Neural cell (in vitro differentiated cells): ENCODE data around the gene DNAJB12. TPM values are rescaled to one million over a fixed set of nuclear protein-coding genes. Genes with fewer than 3 reads are reported as not detected.

Source experiments
- H2AFZ ChIP-seq: fragments of 200-600, 300-800 bp; sonication (generic), shearing (Covaris generic); 2 replicates; pipeline ENCODE4 v1.6.0; 2014; ENCODE audit warnings: low read depth, mild to moderate bottlenecking, antibody characterized with exemption, low read length, moderate library complexity
- H3F3A ChIP-seq: fragments of 200-600 bp; shearing (Covaris generic); 2 replicates; pipeline ENCODE4 v1.6.1; 2016; ENCODE audit warnings: mild to moderate bottlenecking, moderate library complexity, mixed read lengths, antibody characterized with exemption, low read length; ENCODE audit not compliant: insufficient read depth, poor library complexity, severe bottlenecking
- H3K27ac ChIP-seq: fragments of 200-600, 300-800 bp; sonication (generic), shearing (Covaris generic); 2 replicates; pipeline ENCODE4 v1.5.1; 2014; ENCODE audit warnings: mild to moderate bottlenecking, low read length, moderate library complexity
- H3K27me3 ChIP-seq: fragments of 300-800, 200-600 bp; sonication (generic), shearing (Covaris generic); 2 replicates; pipeline ENCODE4 v1.6.0; 2014; ENCODE audit warnings: mild to moderate bottlenecking, low read depth, low read length, moderate library complexity; ENCODE audit not compliant: insufficient read depth
- H3K36me3 ChIP-seq: fragments of 300-800, 200-600 bp; sonication (generic), shearing (Covaris generic); 2 replicates; pipeline ENCODE4 v1.5.1; 2014; ENCODE audit warnings: mild to moderate bottlenecking, antibody characterized with exemption, low read length, moderate library complexity; ENCODE audit not compliant: insufficient read depth
- H3K4me2 ChIP-seq: fragments of 300-800, 200-600 bp; sonication (generic), shearing (Covaris generic); 2 replicates; pipeline ENCODE4 v1.6.0; 2014; ENCODE audit warnings: mild to moderate bottlenecking, low read length
- H3K4me3 ChIP-seq: fragments of 300-800, 200-600 bp; sonication (generic), shearing (Covaris generic); 2 replicates; pipeline ENCODE4 v1.5.1; 2014; ENCODE audit warnings: mild to moderate bottlenecking, low read length, moderate library complexity
- H3K79me2 ChIP-seq: fragments of 200-600 bp; shearing (Covaris generic); replicated peaks from 2 replicates; pipeline ENCODE4 v1.6.0; 2014; ENCODE audit warnings: mild to moderate bottlenecking, low read length, moderate library complexity; ENCODE audit not compliant: insufficient read depth
- H3K9ac ChIP-seq: fragments of 300-800, 200-600 bp; sonication (generic), shearing (Covaris generic); 2 replicates; pipeline ENCODE4 v1.6.1; 2016; ENCODE audit warnings: mild to moderate bottlenecking, low read length, mixed read lengths
- H3K9me2 ChIP-seq: fragments of 200-600 bp; shearing (Covaris generic); 2 replicates; pipeline ENCODE4 v1.6.1; 2016; ENCODE audit warnings: mild to moderate bottlenecking, low read length, mixed read lengths; ENCODE audit not compliant: insufficient read depth
- H3K9me3 ChIP-seq: fragments of 200-600, 300-800 bp; sonication (generic), shearing (Covaris generic); 2 replicates; pipeline ENCODE4 v1.6.1; 2016; ENCODE audit warnings: mild to moderate bottlenecking, mixed run types, low read length, moderate library complexity, mixed read lengths
- H4K20me1 ChIP-seq: fragments of 200-600 bp; shearing (Covaris generic); 2 replicates; pipeline ENCODE4 v1.6.1; 2016; ENCODE audit warnings: mild to moderate bottlenecking, mixed run types; ENCODE audit not compliant: insufficient read depth
- CTCF ChIP-seq: fragments of 450-650 bp; IDR thresholded peaks from 2 replicates; pipeline ENCODE4 v1.5.1; 2014; ENCODE audit warnings: antibody characterized with exemption, mild to moderate bottlenecking, moderate library complexity; ENCODE audit not compliant: poor library complexity, severe bottlenecking
- EP300 ChIP-seq: fragments of 450-650 bp; conservative IDR thresholded peaks from 2 replicates; pipeline ENCODE4 v1.6.1; 2014; ENCODE audit warnings: antibody characterized with exemption, mild to moderate bottlenecking, moderate library complexity; ENCODE audit not compliant: poor library complexity, severe bottlenecking
- EZH2 ChIP-seq: fragments of 200-600, 300-800 bp; shearing (Covaris generic), sonication (generic); IDR thresholded peaks from 2 replicates; pipeline ENCODE4 v1.6.1; 2014; ENCODE audit warnings: antibody characterized with exemption, low read length, borderline replicate concordance, mild to moderate bottlenecking; ENCODE audit not compliant: insufficient read depth, poor library complexity, severe bottlenecking
- MXI1 ChIP-seq: fragments of 450-650 bp; conservative IDR thresholded peaks from 2 replicates; pipeline ENCODE4 v1.6.1; 2014; ENCODE audit warnings: antibody characterized with exemption, mild to moderate bottlenecking; ENCODE audit not compliant: poor library complexity, severe bottlenecking
- POLR2AphosphoS5 ChIP-seq: IDR thresholded peaks from 2 replicates; pipeline ENCODE4 v1.6.1; 2012
- RAD21 ChIP-seq: fragments of 450-650 bp; conservative IDR thresholded peaks from 2 replicates; pipeline ENCODE4 v1.6.1; 2014; ENCODE audit warnings: antibody characterized with exemption, mild to moderate bottlenecking, moderate library complexity
- REST ChIP-seq: IDR thresholded peaks from 2 replicates; pipeline ENCODE4 v1.6.1; 2012; ENCODE audit warnings: borderline replicate concordance
- SMC3 ChIP-seq: fragments of 450-650 bp; conservative IDR thresholded peaks from 2 replicates; pipeline ENCODE4 v1.6.1; 2014; ENCODE audit warnings: antibody characterized with exemption, mild to moderate bottlenecking, moderate library complexity; ENCODE audit not compliant: poor library complexity
- TAF1 ChIP-seq: IDR thresholded peaks from 2 replicates; pipeline ENCODE4 v1.6.1; 2012; ENCODE audit warnings: low read depth
- polyA plus RNA-seq: library from polyadenylated mRNA; depleted of rRNA; stranded (reverse); fragments of >200 nt; gene quantifications from 2 replicates; pipeline ENCODE4 v1.2.3, GENCODE V29; 2014

Gene DNAJB12
- polyA plus RNA-seq, 1 donor from 2014 or later = 24.5 TPM

GRCh38 chr10:72356115-72356514 is 1.4 kb upstream of the DNAJB12 start:
- Histone ChIP-seq H2AFZ (no peak overlapping the region), H3K9ac (no peak overlapping the region), H3K79me2 (peaks cover 18% of the 10 kb centered on the region), H3K4me3 (no peak overlapping the region), H3K9me3 (no peaks in the 10 kb centered on the region), H4K20me1 (no peaks in the 10 kb centered on the region), H3K27me3 (no peaks in the 10 kb centered on the region), H3K4me2 (no peak overlapping the region), H3K9me2 (no peaks in the 10 kb centered on the region), H3K36me3 (no peaks in the 10 kb centered on the region), H3F3A (no peaks in the 10 kb centered on the region), H3K27ac (no peak overlapping the region)
- TF ChIP-seq RAD21 (no peak), EZH2 (no peak), POLR2AphosphoS5 (no peak), MXI1 (no peak), TAF1 (no peak), SMC3 (no peak), REST (no peak), EP300 (no peak), CTCF (no peak)

- Histone ChIP-seq H3K4me2 (peak overlapping the region; percentile 49), H3K27ac (peak overlapping the region; percentile 98), H3F3A (no peaks in the 10 kb centered on the region), H2AFZ (peak overlapping the region; percentile 83), H3K9me3 (no peaks in the 10 kb centered on the region), H3K9ac (peak overlapping the region; percentile 94), H4K20me1 (no peaks in the 10 kb centered on the region), H3K79me2 (peaks cover 23% of the 10 kb centered on the region), H3K27me3 (no peaks in the 10 kb centered on the region), H3K9me2 (no peaks in the 10 kb centered on the region), H3K36me3 (no peaks in the 10 kb centered on the region), H3K4me3 (peak overlapping the region; percentile 98)
- TF ChIP-seq REST = no peak
- no peak for TF ChIP-seq EZH2
These were observed 466 bp upstream of the DNAJB12 start for GRCh38 chr10:72355214-72355555.
